ENCODE measurements around the gene LMTK3.

GRCh38 chr19:48475369-48476068 is 36.1 kb downstream of the LMTK3 start:
- no peak for TF ChIP-seq EZH2phosphoT487 (IDR thresholded peaks at IDR 0.05; ENCODE audit: insufficient read depth, low read depth)
- no peak for TF ChIP-seq EZH2 (IDR thresholded peaks at IDR 0.05; ENCODE audit: insufficient read depth, poor library complexity, severe bottlenecking)

Data from GM23248 (cell line).